ENCODE results near the gene PSAPL1.

PSAPL1 gene

DNA sequence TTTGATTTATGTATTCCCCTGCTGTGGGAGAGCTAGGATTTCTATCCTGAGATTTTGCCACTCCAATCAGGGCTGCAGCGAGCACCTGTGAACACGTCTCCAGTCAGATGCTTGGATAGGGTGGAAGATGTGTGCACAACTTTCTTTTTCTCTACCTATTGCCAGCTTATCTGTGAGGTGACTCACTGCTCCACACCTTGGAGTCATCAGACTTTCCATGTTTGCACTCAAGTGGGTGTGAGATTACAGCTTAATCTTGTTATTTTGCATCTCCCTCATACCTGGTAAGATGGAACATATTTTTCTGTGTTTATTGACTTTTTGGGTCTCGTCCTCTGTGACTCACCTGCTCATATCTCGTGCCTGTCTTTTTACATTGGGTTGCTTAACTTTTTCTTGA is 32.2 kb downstream of the PSAPL1 start:
- peaks cover 3% of the 10 kb centered on the region; the same call in 1 of the 2 replicates for H3K9me3 ChIP-seq (ENCODE audit: insufficient read depth, low read length)
- no peaks in the 10 kb centered on the region for H3K27me3 ChIP-seq (ENCODE audit: insufficient read depth, insufficient read length)

DNA sequence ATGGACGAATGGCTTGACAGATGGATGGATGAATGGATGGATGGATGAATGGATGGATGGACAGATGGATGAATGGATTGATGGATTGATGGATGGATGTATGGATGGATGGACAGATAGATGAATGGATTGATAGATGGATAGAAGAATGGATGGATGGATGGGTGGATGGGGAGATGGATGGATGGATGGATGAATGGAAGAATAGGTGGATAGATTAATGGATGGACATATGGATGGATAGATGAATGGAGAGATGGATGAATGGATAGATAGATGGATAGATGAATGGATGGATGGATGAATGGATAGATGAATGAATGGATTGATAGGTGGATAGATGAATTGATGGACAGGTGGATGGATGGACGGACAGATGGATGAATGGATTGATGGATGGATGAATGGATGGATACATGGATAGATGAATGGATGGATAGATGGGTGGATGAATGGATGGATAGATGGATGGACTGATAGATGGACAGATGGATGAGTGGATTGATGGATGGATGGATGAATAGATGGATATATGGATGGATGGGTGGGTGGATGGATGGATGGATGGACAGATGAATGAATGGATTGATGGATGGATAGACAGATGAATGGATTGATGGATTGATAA is 33.9 kb downstream of the PSAPL1 start:
- H3K9ac ChIP-seq (ENCODE audit: insufficient read length, low read depth): no peak overlapping the region
- H3K4me1 ChIP-seq (ENCODE audit: insufficient read depth, insufficient read length): peaks cover 10% of the 10 kb centered on the region
- H3K9me3 ChIP-seq (ENCODE audit: insufficient read depth, low read length): no peaks in the 10 kb centered on the region
- DNase-seq (ENCODE audit: low read depth, low spot score): no peak
- no peak for TF ChIP-seq YY1 (IDR thresholded peaks at IDR 0.05; ENCODE audit: insufficient read depth, insufficient read length)
- no peaks in the 10 kb centered on the region for H3K36me3 ChIP-seq (ENCODE audit: insufficient read depth, insufficient read length, low read length)
- no peak overlapping the region for H3K4me3 ChIP-seq (ENCODE audit: insufficient read length, low read depth)
- H3K27me3 ChIP-seq (ENCODE audit: insufficient read depth, insufficient read length): no peaks in the 10 kb centered on the region

More for the DNA sequence above, 32.2 kb downstream of the PSAPL1 start:
- TF ChIP-seq ZNF274 (IDR thresholded peaks at IDR 0.05; ENCODE audit: low read depth, low read length) (no peak), YY1 (IDR thresholded peaks at IDR 0.05; ENCODE audit: insufficient read depth, insufficient read length) (no peak), SUZ12 (IDR thresholded peaks at IDR 0.05; ENCODE audit: extremely low read depth, insufficient read depth, insufficient read length) (no peak)
- no peak overlapping the region for H3K4me3 ChIP-seq (ENCODE audit: insufficient read length, low read depth)
- no peak overlapping the region for H3K9ac ChIP-seq (ENCODE audit: insufficient read length, low read depth)
- peaks cover 5% of the 10 kb centered on the region for H3K4me1 ChIP-seq (ENCODE audit: insufficient read depth, insufficient read length)
- DNase-seq (ENCODE audit: low read depth, low spot score): no peak
- no peaks in the 10 kb centered on the region for H3K36me3 ChIP-seq (ENCODE audit: insufficient read depth, insufficient read length, low read length)

- no peak overlapping the region for H3K4me3 ChIP-seq (ENCODE audit: insufficient read length, low read depth)
- TF ChIP-seq SUZ12 (IDR thresholded peaks at IDR 0.05; ENCODE audit: extremely low read depth, insufficient read depth, insufficient read length): no peak
- TF ChIP-seq YY1 (IDR thresholded peaks at IDR 0.05; ENCODE audit: insufficient read depth, insufficient read length): no peak
- no peak for TF ChIP-seq ZNF274 (IDR thresholded peaks at IDR 0.05; ENCODE audit: low read depth, low read length)
Measured at GRCh38 chr4:7399440-7400234, 35.1 kb downstream of the PSAPL1 start.

GRCh38 chr4:7398788-7399439 is 35.8 kb downstream of the PSAPL1 start:
- Histone ChIP-seq H3K4me1 (ENCODE audit: insufficient read depth, insufficient read length) (peaks cover 15% of the 10 kb centered on the region), H3K9me3 (ENCODE audit: insufficient read depth, low read length) (no peaks in the 10 kb centered on the region), H3K27me3 (ENCODE audit: insufficient read depth, insufficient read length) (no peaks in the 10 kb centered on the region), H3K9ac (ENCODE audit: insufficient read length, low read depth) (no peak overlapping the region), H3K4me3 (ENCODE audit: insufficient read length, low read depth) (no peak overlapping the region), H3K36me3 (ENCODE audit: insufficient read depth, insufficient read length, low read length) (no peaks in the 10 kb centered on the region)
- no peak for DNase-seq (ENCODE audit: low read depth, low spot score)
- TF ChIP-seq ZNF274 (IDR thresholded peaks at IDR 0.05; ENCODE audit: low read depth, low read length): no peak
- no peak for TF ChIP-seq YY1 (IDR thresholded peaks at IDR 0.05; ENCODE audit: insufficient read depth, insufficient read length)
- no peak for TF ChIP-seq SUZ12 (IDR thresholded peaks at IDR 0.05; ENCODE audit: extremely low read depth, insufficient read depth, insufficient read length)

More at GRCh38 chr4:7399440-7400234, 35.1 kb downstream of the PSAPL1 start:
- no peak overlapping the region for H3K9ac ChIP-seq (ENCODE audit: insufficient read length, low read depth)
- peaks cover 12% of the 10 kb centered on the region for H3K4me1 ChIP-seq (ENCODE audit: insufficient read depth, insufficient read length)
- no peaks in the 10 kb centered on the region for H3K27me3 ChIP-seq (ENCODE audit: insufficient read depth, insufficient read length)
- no peaks in the 10 kb centered on the region for H3K36me3 ChIP-seq (ENCODE audit: insufficient read depth, insufficient read length, low read length)
- DNase-seq (ENCODE audit: low read depth, low spot score): no peak
- no peaks in the 10 kb centered on the region for H3K9me3 ChIP-seq (ENCODE audit: insufficient read depth, low read length)

- peaks cover 18% of the 10 kb centered on the region for H3K4me1 ChIP-seq (ENCODE audit: insufficient read depth, insufficient read length)
- DNase-seq (ENCODE audit: low read depth, low spot score): no peak
- no peaks in the 10 kb centered on the region for H3K27me3 ChIP-seq (ENCODE audit: insufficient read depth, insufficient read length)
- no peak overlapping the region for H3K9ac ChIP-seq (ENCODE audit: insufficient read length, low read depth)
- no peak overlapping the region for H3K4me3 ChIP-seq (ENCODE audit: insufficient read length, low read depth)
- no peaks in the 10 kb centered on the region for H3K9me3 ChIP-seq (ENCODE audit: insufficient read depth, low read length)
- H3K36me3 ChIP-seq (ENCODE audit: insufficient read depth, insufficient read length, low read length): no peaks in the 10 kb centered on the region
- no peak for TF ChIP-seq ZNF274 (IDR thresholded peaks at IDR 0.05; ENCODE audit: low read depth, low read length)
Measured at GRCh38 chr4:7398104-7398423, 36.7 kb downstream of the PSAPL1 start.

DNA sequence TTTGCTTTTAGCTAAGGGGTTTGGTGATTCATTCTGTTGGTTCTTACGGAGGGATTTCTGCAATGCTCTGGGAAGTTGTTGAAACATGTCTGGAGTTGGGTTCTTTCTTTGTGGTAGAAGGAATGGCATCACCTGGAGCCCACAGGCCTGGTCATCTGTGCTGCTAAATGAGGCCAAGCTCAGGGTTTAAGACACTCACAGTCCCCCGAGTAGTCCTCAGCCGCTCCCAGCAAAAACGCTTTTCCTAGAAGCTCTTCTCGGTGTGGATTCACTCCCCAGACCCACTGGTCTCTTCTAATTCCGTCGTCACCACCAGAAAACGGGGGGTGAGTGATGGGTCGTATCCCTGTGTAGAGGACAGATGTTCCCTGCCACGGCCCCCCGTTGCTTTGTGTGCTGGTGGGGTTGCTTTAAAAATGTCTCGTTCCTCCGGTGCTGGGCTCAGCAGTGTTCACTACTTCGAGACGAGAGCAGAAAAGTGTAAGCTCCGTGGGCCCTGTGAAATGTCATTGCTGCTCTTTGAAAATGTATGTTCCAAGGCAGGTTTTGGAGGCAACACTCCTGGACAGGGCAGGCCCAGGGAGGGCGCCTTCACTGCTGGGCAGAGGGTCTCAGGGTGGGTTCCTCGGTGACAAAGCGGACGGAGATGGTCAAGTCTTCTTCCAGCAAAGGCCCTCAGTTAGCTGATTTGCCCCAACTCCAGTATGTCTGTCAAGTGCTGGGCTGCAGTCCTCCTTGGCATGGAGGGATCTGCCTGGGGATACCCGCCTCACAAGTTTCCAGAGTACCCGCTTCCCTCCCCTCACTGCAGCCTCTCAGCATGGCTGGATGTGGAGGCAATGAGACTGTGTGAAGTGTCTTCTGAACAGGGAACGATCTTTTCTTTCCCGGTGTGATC is 37.3 kb downstream of the PSAPL1 start:
- TF ChIP-seq SUZ12 (IDR thresholded peaks at IDR 0.05; ENCODE audit: extremely low read depth, insufficient read depth, insufficient read length) (no peak), ZNF274 (IDR thresholded peaks at IDR 0.05; ENCODE audit: low read depth, low read length) (no peak), YY1 (IDR thresholded peaks at IDR 0.05; ENCODE audit: insufficient read depth, insufficient read length) (no peak)
- H3K9ac ChIP-seq (ENCODE audit: insufficient read length, low read depth): no peak overlapping the region
- H3K27me3 ChIP-seq (ENCODE audit: insufficient read depth, insufficient read length): no peaks in the 10 kb centered on the region
- H3K4me3 ChIP-seq (ENCODE audit: insufficient read length, low read depth): no peak overlapping the region
- DNase-seq (ENCODE audit: low read depth, low spot score): no peak
- H3K9me3 ChIP-seq (ENCODE audit: insufficient read depth, low read length): no peaks in the 10 kb centered on the region
- H3K4me1 ChIP-seq (ENCODE audit: insufficient read depth, insufficient read length): peaks cover 23% of the 10 kb centered on the region
- no peaks in the 10 kb centered on the region for H3K36me3 ChIP-seq (ENCODE audit: insufficient read depth, insufficient read length, low read length)
